Measurements from ENCODE around the gene ANKRD11.

GRCh38 chr16:89525146-89525913, 35.0 kb upstream of the ANKRD11 start:
- TF ChIP-seq CTCF (conservative IDR thresholded peaks at IDR 0.05 in 1 of 2, IDR thresholded peaks at IDR 0.05 in 1 of 2; ENCODE audit: low read depth in 1 of 2, low read length in 2 of 2) (no peak), EZH2 (IDR thresholded peaks at IDR 0.05; ENCODE audit: low read length, missing control alignments) (no peak)
